Lower lobe of right lung (tissue), 2 donors: ENCODE measurements around the gene SLC35G6. TPM values are rescaled to one million over a fixed set of nuclear protein-coding genes. Genes with fewer than 3 reads are reported as not detected.

Experiments
- ATAC-seq, 2 donors: fragments of 200-7000 bp; cut with Tn5 transposase; one replicate each; pipeline ENCODE4 v1.9.1; 2020 to 2022; ENCODE audit warnings: mild to moderate bottlenecking in 2 of 2, moderate library complexity in 2 of 2
- DNase-seq: peaks from one replicate; pipeline ENCODE4 v3.0.0-alpha.2; 2020
- H3K27ac ChIP-seq: fragments of 200-600 bp; one replicate; pipeline ENCODE4 v1.8.0; 2022
- H3K27me3 ChIP-seq: fragments of 200-600 bp; one replicate; pipeline ENCODE4 v1.8.0; 2022; ENCODE audit warnings: low read depth
- H3K36me3 ChIP-seq: fragments of 200-600 bp; one replicate; pipeline ENCODE4 v1.8.0; 2022; ENCODE audit warnings: mild to moderate bottlenecking
- H3K4me1 ChIP-seq: fragments of 200-600 bp; one replicate; pipeline ENCODE4 v1.8.0; 2022
- H3K4me3 ChIP-seq: fragments of 200-600 bp; one replicate; pipeline ENCODE4 v1.8.0; 2022; ENCODE audit warnings: mild to moderate bottlenecking
- H3K9me3 ChIP-seq: fragments of 200-600 bp; one replicate; pipeline ENCODE4 v1.8.0; 2022
- intact Hi-C: fragments of 100-400 bp; cut with DNase I; formaldehyde crosslinking; loops from one replicate; pipeline ENCODE4 v1.11.0; 2022
- total RNA-seq: library from RNA; stranded (reverse); fragmentation: NEBNext Ultra II Directional; extraction: Animal tissue kit (Norgen Biotek cat#: 25700); gene quantifications from one replicate; pipeline ENCODE4 v1.2.1, GENCODE V29; 2021
- TF ChIP-seq, protein P1 (sequence below): fragments of 200-600 bp; IDR thresholded peaks from one replicate; pipeline ENCODE4 v1.8.0; 2022; ENCODE audit warnings: antibody characterized with exemption, mild to moderate bottlenecking
- donor health status: DM: no; HTN: yes; CAD: no; lungs with severe emphysema.

The SLC35G6 gene
- total RNA-seq, 1 donor from 2014 or later: not detected

GRCh38 chr17:7464081-7464480 is 17.2 kb upstream of the SLC35G6 start:
- Histone ChIP-seq H3K4me1 (peaks cover 31% of the 10 kb centered on the region), H3K27ac (no peak overlapping the region), H3K9me3 (no peaks in the 10 kb centered on the region), H3K4me3 (no peak overlapping the region), H3K36me3 (peaks cover 53% of the 10 kb centered on the region), H3K27me3 (no peaks in the 10 kb centered on the region)
- TF ChIP-seq, protein P1, sequence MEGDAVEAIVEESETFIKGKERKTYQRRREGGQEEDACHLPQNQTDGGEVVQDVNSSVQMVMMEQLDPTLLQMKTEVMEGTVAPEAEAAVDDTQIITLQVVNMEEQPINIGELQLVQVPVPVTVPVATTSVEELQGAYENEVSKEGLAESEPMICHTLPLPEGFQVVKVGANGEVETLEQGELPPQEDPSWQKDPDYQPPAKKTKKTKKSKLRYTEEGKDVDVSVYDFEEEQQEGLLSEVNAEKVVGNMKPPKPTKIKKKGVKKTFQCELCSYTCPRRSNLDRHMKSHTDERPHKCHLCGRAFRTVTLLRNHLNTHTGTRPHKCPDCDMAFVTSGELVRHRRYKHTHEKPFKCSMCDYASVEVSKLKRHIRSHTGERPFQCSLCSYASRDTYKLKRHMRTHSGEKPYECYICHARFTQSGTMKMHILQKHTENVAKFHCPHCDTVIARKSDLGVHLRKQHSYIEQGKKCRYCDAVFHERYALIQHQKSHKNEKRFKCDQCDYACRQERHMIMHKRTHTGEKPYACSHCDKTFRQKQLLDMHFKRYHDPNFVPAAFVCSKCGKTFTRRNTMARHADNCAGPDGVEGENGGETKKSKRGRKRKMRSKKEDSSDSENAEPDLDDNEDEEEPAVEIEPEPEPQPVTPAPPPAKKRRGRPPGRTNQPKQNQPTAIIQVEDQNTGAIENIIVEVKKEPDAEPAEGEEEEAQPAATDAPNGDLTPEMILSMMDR: no peak
- intact Hi-C loops: no loop called here
- ATAC-seq (no peak), DNase-seq (no peak)

DNA sequence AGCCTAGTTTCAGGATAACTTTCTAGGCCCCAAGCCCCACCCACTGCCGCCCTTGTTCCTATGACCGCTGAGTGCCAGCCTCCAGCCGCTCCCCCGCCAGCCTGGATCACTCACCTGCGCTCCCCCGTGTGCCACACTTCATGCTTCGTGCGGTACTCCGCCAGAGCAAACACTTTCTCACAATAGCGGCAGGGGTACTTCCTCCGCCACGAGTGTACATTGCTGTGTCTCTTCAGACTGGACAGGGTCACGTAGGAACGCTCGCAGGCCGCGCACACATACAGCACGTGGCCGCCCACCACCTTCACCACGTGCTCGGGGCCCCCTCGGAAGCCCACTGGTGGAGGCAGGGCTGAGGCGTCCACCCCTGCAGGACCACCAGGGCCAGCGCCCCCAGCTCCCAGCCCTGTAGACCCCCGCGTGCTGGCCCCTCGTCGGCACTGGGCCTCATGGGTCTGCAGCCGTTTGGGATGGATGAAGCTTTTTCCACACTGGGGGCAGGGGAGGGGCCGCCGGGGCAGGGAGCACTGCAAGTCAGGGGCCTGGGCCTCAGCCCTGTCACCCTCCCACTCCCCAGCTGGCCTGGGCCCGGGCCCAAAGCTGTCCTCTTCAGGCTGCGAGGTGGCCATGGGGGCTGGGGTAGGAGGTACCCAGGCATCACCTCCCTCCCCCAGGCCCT is 15.5 kb upstream of the SLC35G6 start:
- TF ChIP-seq, protein P1: no peak
- intact Hi-C loops: no loop called here
- Histone ChIP-seq H3K27ac (peak overlapping the region; percentile 41), H3K4me1 (peaks cover 45% of the 10 kb centered on the region), H3K4me3 (no peak overlapping the region), H3K27me3 (no peaks in the 10 kb centered on the region), H3K36me3 (peaks cover 53% of the 10 kb centered on the region), H3K9me3 (no peaks in the 10 kb centered on the region)
- DNase-seq (peak; percentile 79), ATAC-seq (peak; percentile 57 to 74)

- ATAC-seq: no peak
- DNase-seq: no peak
- H3K4me3 ChIP-seq: no peak overlapping the region
- intact Hi-C loops: no loop called here
- peaks cover 50% of the 10 kb centered on the region for H3K4me1 ChIP-seq
- H3K27ac ChIP-seq: peak overlapping the region; percentile 61
- no peaks in the 10 kb centered on the region for H3K9me3 ChIP-seq
- no peaks in the 10 kb centered on the region for H3K27me3 ChIP-seq
- TF ChIP-seq, protein P1: no peak
- peaks cover 53% of the 10 kb centered on the region for H3K36me3 ChIP-seq
Measured at GRCh38 chr17:7466318-7466638, 15.0 kb upstream of the SLC35G6 start.

DNA sequence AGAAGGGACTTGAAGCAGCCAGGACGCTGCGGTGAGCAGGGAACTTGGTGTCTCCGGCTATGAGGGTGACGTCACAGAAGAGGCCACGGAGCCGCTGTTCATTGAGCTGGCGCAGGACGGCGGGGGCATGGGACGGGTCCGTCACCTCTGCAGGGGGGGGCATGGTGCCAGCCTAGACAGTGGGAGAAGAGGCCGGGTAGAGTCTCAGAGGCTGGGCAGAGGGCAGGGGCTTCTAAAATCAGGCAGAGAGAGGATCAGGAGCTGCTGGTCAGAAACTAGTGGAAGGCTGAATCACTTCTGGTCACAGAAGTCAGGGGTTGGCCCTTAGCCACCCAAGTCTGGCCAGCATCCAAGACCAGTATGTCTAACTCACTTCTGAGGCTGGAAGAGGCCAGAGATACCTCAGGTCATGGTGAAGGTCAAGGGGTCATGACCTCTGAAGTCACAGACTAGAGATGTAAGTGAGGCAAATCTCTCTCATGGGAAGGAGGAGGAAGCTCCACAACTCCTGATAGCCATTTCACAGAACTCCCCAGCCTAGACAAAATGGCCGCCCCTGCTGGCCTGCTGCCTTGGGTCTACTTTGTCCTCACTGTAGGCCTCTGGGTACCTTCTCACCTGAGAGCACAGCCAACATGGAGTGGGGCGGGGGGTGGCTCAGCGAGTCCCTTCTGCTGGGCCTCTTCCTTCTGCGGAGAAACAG is 14.5 kb upstream of the SLC35G6 start:
- H3K9me3 ChIP-seq: no peaks in the 10 kb centered on the region
- peak; percentile 22 to 42 for ATAC-seq
- H3K27me3 ChIP-seq: no peaks in the 10 kb centered on the region
- intact Hi-C loops: no loop called here
- H3K4me3 ChIP-seq: no peak overlapping the region
- peak overlapping the region; percentile 61 for H3K27ac ChIP-seq
- TF ChIP-seq, protein P1: no peak
- H3K4me1 ChIP-seq: peaks cover 55% of the 10 kb centered on the region
- H3K36me3 ChIP-seq: peaks cover 49% of the 10 kb centered on the region
- peak; percentile 60 for DNase-seq

DNA sequence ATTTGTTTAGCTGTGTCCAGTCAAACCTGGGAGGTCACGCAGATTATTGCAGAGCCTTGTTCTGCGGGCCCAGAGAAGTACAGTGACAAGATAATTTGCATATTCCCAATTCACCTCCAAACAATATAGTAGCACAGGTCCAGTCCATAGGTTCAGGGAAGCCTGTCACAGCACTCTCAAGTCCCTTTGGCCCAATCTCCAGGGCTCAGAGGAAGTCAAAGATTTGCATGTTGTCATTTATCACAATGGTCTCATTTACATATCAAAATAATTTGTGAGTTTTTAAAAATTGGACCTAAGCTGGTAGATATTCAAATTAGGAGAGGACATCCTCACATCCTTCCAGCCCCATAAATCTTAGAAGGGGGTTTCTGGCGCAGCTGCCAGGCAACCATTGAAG is 13.7 kb upstream of the SLC35G6 start:
- Histone ChIP-seq H3K27me3 (no peaks in the 10 kb centered on the region), H3K4me3 (no peak overlapping the region), H3K36me3 (peaks cover 43% of the 10 kb centered on the region), H3K4me1 (peaks cover 61% of the 10 kb centered on the region), H3K9me3 (no peaks in the 10 kb centered on the region), H3K27ac (peak overlapping the region; percentile 61)
- DNase-seq (no peak), ATAC-seq (no peak)
- intact Hi-C loops: no loop called here
- TF ChIP-seq, protein P1: no peak
